SK-N-SH (cell line): ENCODE measurements around the gene CPM.

Experiments
- ELF1 ChIP-seq: IDR thresholded peaks from 2 replicates; pipeline ENCODE4 v1.4.0; 2012
- EZH2phosphoT487 ChIP-seq: fragments of 200-600 bp; sonication (generic); IDR thresholded peaks from 2 replicates; pipeline ENCODE4 v1.6.1; 2017; ENCODE audit warnings: low read depth, mixed run types, mild to moderate bottlenecking, antibody characterized with exemption, moderate library complexity, borderline replicate concordance
- FOSL2 ChIP-seq: IDR thresholded peaks from 2 replicates; pipeline ENCODE4 v1.4.0; 2012; ENCODE audit warnings: low read depth, mild to moderate bottlenecking, moderate library complexity, borderline replicate concordance
- FOXM1 ChIP-seq: IDR thresholded peaks from 2 replicates; pipeline ENCODE4 v1.4.0; 2012; ENCODE audit warnings: low read depth, mild to moderate bottlenecking
- NRF1 ChIP-seq: IDR thresholded peaks from 2 replicates; pipeline ENCODE4 v1.6.1; 2012; ENCODE audit warnings: low read depth, mild to moderate bottlenecking, low read length
- POLR2AphosphoS5 ChIP-seq: IDR thresholded peaks from 2 replicates; pipeline ENCODE4 v1.6.1; 2012; ENCODE audit warnings: low read depth, low read length
- TAF1 ChIP-seq: IDR thresholded peaks from 2 replicates; pipeline ENCODE4 v1.6.1; 2012; ENCODE audit warnings: low read depth, mild to moderate bottlenecking, low read length, moderate library complexity, borderline replicate concordance
- TEAD4 ChIP-seq: IDR thresholded peaks from 2 replicates; pipeline ENCODE4 v1.4.0; 2012; ENCODE audit warnings: mild to moderate bottlenecking, borderline replicate concordance; ENCODE audit not compliant: insufficient read depth
- TF ChIP-seq, protein P1 (sequence below): fragments of 150-350 bp; IDR thresholded peaks from 2 replicates; pipeline ENCODE4 v1.6.1; 2017; ENCODE audit warnings: antibody characterized with exemption, low read length, low read depth, borderline replicate concordance
- TF ChIP-seq, protein P2 (sequence below): fragments of 200-600 bp; sonication (generic); IDR thresholded peaks from 2 replicates; pipeline ENCODE4 v1.6.1; 2017; ENCODE audit warnings: antibody characterized with exemption, mild to moderate bottlenecking, moderate library complexity
- TF ChIP-seq, protein P3 (sequence below): IDR thresholded peaks from 2 replicates; pipeline ENCODE4 v1.4.0; 2012; ENCODE audit warnings: low read depth, borderline replicate concordance
- TF ChIP-seq, protein P4 (sequence below): IDR thresholded peaks from 2 replicates; pipeline ENCODE4 v1.6.1; 2012; ENCODE audit warnings: mild to moderate bottlenecking, low read depth, low read length, moderate library complexity
- TF ChIP-seq, protein P5 (sequence below): IDR thresholded peaks from 2 replicates; pipeline ENCODE4; 2012
- TF ChIP-seq, protein P6 (sequence below): IDR thresholded peaks from 2 replicates; pipeline ENCODE4 v1.4.0; 2012; ENCODE audit warnings: low read depth

- TF ChIP-seq POLR2AphosphoS5 = no peak
- TF ChIP-seq, protein P1, sequence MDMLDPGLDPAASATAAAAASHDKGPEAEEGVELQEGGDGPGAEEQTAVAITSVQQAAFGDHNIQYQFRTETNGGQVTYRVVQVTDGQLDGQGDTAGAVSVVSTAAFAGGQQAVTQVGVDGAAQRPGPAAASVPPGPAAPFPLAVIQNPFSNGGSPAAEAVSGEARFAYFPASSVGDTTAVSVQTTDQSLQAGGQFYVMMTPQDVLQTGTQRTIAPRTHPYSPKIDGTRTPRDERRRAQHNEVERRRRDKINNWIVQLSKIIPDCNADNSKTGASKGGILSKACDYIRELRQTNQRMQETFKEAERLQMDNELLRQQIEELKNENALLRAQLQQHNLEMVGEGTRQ = no peak
- TF ChIP-seq, protein P2, sequence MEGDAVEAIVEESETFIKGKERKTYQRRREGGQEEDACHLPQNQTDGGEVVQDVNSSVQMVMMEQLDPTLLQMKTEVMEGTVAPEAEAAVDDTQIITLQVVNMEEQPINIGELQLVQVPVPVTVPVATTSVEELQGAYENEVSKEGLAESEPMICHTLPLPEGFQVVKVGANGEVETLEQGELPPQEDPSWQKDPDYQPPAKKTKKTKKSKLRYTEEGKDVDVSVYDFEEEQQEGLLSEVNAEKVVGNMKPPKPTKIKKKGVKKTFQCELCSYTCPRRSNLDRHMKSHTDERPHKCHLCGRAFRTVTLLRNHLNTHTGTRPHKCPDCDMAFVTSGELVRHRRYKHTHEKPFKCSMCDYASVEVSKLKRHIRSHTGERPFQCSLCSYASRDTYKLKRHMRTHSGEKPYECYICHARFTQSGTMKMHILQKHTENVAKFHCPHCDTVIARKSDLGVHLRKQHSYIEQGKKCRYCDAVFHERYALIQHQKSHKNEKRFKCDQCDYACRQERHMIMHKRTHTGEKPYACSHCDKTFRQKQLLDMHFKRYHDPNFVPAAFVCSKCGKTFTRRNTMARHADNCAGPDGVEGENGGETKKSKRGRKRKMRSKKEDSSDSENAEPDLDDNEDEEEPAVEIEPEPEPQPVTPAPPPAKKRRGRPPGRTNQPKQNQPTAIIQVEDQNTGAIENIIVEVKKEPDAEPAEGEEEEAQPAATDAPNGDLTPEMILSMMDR = no peak
- no peak for TF ChIP-seq NRF1
- TF ChIP-seq, protein P3, sequence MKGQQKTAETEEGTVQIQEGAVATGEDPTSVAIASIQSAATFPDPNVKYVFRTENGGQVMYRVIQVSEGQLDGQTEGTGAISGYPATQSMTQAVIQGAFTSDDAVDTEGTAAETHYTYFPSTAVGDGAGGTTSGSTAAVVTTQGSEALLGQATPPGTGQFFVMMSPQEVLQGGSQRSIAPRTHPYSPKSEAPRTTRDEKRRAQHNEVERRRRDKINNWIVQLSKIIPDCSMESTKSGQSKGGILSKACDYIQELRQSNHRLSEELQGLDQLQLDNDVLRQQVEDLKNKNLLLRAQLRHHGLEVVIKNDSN = no peak
- no peak for TF ChIP-seq TEAD4
- TF ChIP-seq EZH2phosphoT487 = no peak
- TF ChIP-seq TAF1 = no peak
- TF ChIP-seq, protein P4, sequence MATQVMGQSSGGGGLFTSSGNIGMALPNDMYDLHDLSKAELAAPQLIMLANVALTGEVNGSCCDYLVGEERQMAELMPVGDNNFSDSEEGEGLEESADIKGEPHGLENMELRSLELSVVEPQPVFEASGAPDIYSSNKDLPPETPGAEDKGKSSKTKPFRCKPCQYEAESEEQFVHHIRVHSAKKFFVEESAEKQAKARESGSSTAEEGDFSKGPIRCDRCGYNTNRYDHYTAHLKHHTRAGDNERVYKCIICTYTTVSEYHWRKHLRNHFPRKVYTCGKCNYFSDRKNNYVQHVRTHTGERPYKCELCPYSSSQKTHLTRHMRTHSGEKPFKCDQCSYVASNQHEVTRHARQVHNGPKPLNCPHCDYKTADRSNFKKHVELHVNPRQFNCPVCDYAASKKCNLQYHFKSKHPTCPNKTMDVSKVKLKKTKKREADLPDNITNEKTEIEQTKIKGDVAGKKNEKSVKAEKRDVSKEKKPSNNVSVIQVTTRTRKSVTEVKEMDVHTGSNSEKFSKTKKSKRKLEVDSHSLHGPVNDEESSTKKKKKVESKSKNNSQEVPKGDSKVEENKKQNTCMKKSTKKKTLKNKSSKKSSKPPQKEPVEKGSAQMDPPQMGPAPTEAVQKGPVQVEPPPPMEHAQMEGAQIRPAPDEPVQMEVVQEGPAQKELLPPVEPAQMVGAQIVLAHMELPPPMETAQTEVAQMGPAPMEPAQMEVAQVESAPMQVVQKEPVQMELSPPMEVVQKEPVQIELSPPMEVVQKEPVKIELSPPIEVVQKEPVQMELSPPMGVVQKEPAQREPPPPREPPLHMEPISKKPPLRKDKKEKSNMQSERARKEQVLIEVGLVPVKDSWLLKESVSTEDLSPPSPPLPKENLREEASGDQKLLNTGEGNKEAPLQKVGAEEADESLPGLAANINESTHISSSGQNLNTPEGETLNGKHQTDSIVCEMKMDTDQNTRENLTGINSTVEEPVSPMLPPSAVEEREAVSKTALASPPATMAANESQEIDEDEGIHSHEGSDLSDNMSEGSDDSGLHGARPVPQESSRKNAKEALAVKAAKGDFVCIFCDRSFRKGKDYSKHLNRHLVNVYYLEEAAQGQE = no peak
- no peak for TF ChIP-seq FOXM1
- TF ChIP-seq, protein P5, sequence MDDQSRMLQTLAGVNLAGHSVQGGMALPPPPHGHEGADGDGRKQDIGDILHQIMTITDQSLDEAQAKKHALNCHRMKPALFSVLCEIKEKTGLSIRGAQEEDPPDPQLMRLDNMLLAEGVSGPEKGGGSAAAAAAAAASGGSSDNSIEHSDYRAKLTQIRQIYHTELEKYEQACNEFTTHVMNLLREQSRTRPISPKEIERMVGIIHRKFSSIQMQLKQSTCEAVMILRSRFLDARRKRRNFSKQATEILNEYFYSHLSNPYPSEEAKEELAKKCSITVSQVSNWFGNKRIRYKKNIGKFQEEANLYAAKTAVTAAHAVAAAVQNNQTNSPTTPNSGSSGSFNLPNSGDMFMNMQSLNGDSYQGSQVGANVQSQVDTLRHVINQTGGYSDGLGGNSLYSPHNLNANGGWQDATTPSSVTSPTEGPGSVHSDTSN = no peak
- no peak for TF ChIP-seq FOSL2
- TF ChIP-seq, protein P6, sequence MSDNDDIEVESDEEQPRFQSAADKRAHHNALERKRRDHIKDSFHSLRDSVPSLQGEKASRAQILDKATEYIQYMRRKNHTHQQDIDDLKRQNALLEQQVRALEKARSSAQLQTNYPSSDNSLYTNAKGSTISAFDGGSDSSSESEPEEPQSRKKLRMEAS = no peak
- no peak for TF ChIP-seq ELF1
Measured at GRCh38 chr12:68950511-68950910, 17.5 kb upstream of the CPM start.
